Umbilical cord (tissue), 2 donors: ENCODE measurements around the gene RBMS3. TPM values are rescaled to one million over a fixed set of nuclear protein-coding genes. Genes with fewer than 3 reads are reported as not detected.

Experiments used
- DNase-seq: peaks from one replicate; pipeline ENCODE4 v3.0.0-alpha.2; 2015; ENCODE audit warnings: low spot score
- total RNA-seq: library from RNA; depleted of rRNA; stranded (reverse); fragments of >200 nt; gene quantifications from one replicate; pipeline ENCODE4 v1.2.3, GENCODE V29; 2014; ENCODE audit warnings: low replicate concordance; ENCODE audit not compliant: insufficient read depth

RBMS3 gene
- total RNA-seq, 1 donor from 2014 or later, result 195 TPM

- DNase-seq, result no peak
Measured at GRCh38 chr3:29612536-29612935, 331.7 kb downstream of the RBMS3 start.

GRCh38 chr3:29614954-29615353 is 334.1 kb downstream of the RBMS3 start:
- DNase-seq, result no peak

- DNase-seq, result peak; percentile 41
Measured at GRCh38 chr3:29618395-29619282, 337.8 kb downstream of the RBMS3 start.

- no peak for DNase-seq
Measured at GRCh38 chr3:29619676-29620075, 338.8 kb downstream of the RBMS3 start.

GRCh38 chr3:29627136-29628117 is 346.6 kb downstream of the RBMS3 start:
- no peak for DNase-seq

- DNase-seq, result no peak
Measured at GRCh38 chr3:29628795-29629194, 347.9 kb downstream of the RBMS3 start.

- no peak for DNase-seq
Measured at GRCh38 chr3:29635888-29636287, 355.0 kb downstream of the RBMS3 start.

GRCh38 chr3:29637068-29637467 is 356.2 kb downstream of the RBMS3 start:
- no peak for DNase-seq

- peak; percentile 65 for DNase-seq
Measured at GRCh38 chr3:29639578-29640290, 358.9 kb downstream of the RBMS3 start.

GRCh38 chr3:29642393-29643033 is 361.6 kb downstream of the RBMS3 start:
- peak; percentile 93 for DNase-seq

GRCh38 chr3:29643034-29643425 is 362.2 kb downstream of the RBMS3 start:
- DNase-seq, result no peak

GRCh38 chr3:29644261-29644660 is 363.4 kb downstream of the RBMS3 start:
- peak; percentile 42 for DNase-seq

- no peak for DNase-seq
Measured at GRCh38 chr3:29644956-29645636, 364.2 kb downstream of the RBMS3 start.

- no peak for DNase-seq
Measured at GRCh38 chr3:29646043-29646442, 365.2 kb downstream of the RBMS3 start.

- peak; percentile 24 for DNase-seq
Measured at GRCh38 chr3:29649815-29650547, 369.1 kb downstream of the RBMS3 start.

- peak; percentile 20 for DNase-seq
Measured at GRCh38 chr3:29653680-29654079, 372.8 kb downstream of the RBMS3 start.

- no peak for DNase-seq
Measured at GRCh38 chr3:29655015-29655747, 374.3 kb downstream of the RBMS3 start.

- no peak for DNase-seq
Measured at GRCh38 chr3:29665688-29666087, 384.8 kb downstream of the RBMS3 start.

- no peak for DNase-seq
Measured at GRCh38 chr3:29668233-29668632, 387.4 kb downstream of the RBMS3 start.
